Measurements from ENCODE around the gene RAB30.

The RAB30 gene, protein sequence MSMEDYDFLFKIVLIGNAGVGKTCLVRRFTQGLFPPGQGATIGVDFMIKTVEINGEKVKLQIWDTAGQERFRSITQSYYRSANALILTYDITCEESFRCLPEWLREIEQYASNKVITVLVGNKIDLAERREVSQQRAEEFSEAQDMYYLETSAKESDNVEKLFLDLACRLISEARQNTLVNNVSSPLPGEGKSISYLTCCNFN

DNA sequence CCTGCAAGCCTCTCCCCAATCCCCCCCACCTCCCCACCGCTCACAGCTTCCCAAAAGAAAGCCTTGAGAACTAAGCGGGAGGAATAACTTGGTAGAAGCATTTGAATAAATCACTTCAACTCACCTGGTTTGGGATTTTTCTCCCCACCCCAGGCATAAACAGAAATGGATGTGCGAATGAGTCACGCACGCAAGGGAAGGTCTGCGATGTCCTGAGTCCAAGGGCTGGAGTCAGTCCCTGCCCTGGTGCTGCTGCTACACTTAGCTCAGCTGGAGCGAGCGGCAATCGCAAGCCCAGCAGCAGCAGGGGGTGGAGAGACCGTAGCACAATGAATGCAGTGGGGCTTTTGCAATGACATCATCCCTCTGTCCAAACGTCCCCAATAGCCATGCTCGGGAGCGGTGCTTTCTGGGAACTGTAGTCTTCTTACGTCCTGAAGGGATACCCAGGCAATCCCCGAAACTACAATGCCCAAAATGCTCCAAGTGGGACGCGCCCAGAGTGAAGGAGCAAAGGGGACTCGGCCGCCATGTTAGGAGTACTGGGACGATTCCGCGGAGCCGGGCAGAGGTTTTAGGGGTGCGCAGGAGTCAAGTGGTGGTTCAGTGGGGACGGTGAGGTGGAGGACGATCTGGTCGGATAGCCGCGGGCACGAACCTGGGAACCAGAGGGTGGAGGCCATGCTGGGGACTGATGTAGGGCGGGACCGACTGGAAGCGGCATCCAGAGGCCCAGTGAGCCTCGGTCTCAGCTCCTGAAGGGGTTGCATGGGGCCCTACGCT, at the start of gene RAB30:
RAB30 (minus strand) TSS at position 331 of the 783 bp plus-strand sequence. CDS start 74,581 bp downstream, outside the sequence.
- DNase-seq, result peak; percentile 98 to 100

DNA sequence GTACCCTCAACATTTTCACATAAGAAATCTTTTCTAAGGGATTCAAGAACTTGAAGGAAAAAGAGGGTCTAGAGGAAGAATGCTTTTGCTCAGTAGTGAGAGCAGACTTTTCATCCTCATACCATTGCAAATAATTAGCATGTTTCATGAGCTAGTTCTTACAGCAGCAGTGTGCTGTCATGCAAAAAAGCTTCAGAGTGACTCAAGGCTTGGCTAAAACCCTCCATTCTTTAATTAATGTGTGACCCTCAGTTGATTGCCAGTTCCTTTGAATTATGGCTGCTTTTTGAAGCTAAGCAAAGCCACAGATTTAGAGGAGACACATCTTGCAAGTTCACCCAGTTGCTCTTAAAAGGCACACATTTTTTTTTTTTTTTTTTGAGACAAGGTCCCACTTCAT, 48.6 kb upstream of the RAB30 start:
- DNase-seq, result no peak

DNA sequence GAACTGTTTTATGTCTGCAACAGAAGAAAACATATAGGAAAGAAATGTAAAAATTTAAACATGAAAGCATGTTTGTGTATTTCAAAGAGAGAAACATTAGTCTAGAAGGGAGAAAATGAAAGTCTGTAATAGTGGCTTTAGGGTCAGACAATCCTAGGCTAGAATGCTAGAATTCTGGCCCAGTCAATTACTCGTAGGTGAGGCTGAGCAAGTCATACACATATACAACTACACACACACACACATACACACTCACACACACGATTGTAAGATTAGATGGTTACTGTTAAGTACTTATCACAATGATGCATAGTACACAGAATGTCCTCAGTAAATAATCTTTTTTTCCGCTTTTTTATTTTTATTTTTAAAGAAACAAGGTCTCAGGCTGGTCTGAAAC, 47.5 kb upstream of the RAB30 start:
- DNase-seq, result no peak

DNA sequence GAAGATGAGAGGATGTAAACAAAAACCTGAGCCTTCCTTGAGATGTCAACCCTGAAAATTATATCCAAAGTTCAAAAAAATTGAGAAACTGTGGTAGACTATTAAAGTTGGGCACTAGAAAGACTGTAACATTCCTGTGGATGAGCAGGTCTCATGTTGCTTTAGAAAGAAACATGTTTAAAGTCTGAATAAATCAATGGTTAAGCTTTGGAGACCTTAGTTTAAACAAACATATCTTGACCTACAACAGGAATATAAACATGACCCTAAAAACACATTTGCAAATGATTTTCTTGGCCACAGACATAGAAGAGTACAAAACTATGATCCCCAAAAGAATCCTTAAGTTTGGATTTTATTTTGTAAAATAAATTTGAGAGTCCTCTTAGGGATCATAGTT, 47.1 kb upstream of the RAB30 start:
- no peak for DNase-seq

DNA sequence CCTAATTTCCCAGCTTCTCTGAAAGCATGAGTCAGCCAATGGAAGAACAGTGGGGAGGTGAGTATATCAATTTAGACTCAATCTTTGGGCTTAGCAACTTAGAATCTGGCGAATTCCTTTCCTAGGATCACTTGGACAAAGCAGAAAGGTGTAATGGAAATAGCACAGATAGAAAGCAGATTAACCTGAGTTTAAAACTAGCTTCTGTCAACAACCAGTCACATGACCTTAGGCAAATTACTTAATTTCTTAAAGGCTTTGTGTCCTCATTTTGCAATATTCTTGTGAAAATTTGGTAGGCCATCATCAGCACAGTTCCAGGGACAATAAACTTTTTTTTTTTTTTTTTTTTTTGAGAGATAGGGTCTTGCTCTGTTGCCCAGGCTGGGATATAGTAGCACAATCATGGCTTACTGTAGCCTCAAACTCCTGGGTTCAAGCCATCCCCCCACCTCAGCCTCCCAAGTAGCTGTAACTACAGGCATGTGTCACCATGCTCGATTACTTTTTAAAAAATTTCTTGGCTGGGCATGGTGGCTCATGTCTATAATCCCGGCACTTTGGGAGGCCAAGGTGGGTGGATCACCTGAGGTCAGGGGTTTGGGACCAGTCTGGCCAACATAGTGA, 44.4 kb upstream of the RAB30 start:
- peak; percentile 31 to 39 for DNase-seq

DNA sequence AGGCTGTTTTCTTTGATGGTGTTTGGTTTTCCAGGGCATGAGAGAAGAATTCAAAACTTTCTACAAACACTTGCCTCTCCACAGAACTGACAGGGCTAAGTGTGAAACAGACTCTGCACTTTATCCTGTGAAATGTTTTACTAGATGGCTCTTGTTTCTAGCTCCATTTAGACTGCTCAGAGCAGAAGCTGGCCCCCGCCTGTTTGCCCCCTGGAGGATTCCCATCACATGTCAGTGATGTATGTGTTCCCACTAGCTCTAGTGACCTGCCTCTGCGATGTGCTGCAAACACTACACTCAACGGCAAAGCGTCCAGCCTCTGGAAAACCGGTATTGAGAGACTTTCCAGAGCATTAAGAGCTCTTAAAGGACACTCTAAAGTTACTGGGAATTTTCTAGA, 43.9 kb upstream of the RAB30 start:
- DNase-seq, result no peak

DNA sequence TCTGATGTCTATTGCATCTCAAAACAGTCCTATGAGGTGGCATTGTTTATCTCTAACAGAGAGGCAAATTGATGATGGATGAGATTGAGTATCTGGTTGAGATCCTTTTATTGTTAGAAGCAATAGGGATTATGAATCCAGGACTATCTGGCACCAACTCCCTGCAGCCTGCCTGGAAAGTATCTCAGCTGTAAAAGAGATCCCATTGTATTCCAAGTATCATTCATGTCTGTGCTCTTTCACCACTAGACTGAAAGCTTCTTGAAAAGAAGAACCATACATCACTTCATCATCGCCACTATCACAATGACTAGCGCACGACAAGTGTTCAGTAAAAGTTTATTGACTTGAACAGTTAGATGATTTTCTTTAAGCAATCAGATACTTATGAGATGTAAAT, 43.3 kb upstream of the RAB30 start:
- no peak for DNase-seq

DNA sequence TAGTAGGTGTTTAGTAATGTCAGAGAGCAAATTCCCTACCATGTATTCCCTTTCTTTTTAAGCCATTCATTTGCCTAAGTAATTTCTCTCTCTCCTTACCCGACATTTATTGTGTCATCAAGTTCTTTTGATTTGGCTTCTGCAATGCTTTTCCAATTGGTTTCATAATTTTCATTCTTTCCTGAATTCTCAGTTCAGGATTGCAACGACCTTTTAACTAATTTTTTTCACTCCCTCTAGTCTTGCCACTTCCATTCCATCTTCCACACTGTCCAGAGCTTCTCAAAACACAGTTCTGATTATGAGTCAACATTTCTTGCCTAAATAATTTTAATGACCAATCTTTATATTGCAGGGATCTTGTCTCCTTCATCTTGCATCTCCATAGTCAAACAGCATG, 41.2 kb upstream of the RAB30 start:
- no peak for DNase-seq

DNA sequence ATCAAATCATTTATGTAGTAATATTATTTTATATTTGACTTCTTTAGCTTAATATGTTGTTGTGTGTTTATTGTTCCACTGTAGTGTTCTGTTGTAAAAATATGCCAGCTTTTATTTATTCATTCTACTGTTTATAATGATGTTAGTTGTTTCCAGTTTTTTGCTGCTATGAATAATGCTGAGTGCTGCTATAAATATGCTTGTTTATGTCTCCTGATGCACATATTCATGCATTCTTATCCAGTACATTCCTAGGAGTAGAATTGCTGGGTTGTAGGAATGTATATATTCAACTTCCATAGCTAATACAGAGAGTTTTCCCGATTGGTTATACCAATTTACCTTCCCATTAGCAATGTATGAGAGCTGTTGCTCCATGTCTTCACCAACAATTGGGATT, 33.5 kb upstream of the RAB30 start:
- no peak for DNase-seq

DNA sequence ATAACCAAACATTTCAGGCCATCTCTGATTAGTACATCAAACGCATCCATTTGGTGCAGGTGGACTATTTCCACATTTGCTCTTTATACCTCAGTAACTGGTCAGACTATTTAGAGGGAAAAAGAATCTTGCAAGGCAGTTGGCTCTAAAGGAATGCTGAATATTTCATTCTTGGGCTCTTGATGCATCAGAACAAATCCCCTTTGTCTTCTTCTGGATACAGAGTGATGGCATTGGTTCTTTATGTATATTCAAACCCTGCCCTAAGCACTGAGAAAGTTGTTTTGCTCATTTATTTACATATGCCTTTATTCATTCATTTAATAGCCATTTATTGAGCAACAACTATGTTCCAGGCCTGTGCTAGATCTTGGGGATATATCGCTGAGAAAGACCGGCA, 31.1 kb upstream of the RAB30 start:
- no peak for DNase-seq

DNA sequence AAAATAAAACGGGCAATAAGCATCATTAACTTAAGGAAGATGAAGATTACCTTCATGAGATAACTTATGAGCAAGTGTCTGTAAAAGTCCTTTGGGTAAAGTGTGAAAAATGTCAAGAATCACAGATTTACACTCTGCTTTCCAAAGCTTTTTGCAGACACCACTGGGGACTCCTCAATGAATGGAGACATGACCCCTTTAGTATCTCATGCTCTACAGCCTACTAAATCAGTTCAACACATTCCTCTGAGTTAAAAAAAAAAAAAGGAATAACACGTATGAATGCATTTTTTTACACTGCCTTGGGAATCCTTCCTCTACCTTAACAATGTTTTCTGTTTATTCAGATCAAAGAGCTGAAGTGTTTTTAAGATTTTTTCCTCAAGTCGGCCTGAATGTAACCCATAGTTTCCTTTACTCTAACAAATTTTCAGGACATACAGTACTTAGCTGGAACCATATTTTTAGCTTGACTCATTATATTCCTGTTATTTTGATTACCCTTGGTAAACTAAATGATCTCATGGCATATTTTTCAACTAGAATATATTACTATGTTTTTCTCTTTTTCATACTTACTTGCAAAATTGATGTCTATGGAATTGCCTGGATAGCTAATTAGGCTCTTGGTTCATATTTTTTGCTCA, 25.9 kb upstream of the RAB30 start:
- no peak for DNase-seq

DNA sequence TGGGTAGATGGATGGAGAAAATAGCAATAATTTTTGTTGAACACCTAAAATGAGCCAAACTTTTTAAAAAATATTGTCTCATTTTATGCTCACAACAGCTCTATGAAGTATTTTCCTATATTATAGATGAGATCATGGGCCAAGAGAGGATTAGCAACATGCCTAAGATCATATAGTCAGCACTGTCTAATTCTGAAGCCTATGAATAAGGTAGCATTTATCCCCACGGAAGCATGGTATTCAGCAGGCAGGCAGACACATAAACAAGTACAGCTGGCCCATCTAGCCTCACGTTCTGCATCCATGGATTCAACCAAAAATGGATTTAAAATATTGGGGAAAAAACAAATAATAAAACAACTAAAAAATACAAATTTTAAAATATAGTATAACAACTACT, 21.9 kb upstream of the RAB30 start:
- no peak for DNase-seq

DNA sequence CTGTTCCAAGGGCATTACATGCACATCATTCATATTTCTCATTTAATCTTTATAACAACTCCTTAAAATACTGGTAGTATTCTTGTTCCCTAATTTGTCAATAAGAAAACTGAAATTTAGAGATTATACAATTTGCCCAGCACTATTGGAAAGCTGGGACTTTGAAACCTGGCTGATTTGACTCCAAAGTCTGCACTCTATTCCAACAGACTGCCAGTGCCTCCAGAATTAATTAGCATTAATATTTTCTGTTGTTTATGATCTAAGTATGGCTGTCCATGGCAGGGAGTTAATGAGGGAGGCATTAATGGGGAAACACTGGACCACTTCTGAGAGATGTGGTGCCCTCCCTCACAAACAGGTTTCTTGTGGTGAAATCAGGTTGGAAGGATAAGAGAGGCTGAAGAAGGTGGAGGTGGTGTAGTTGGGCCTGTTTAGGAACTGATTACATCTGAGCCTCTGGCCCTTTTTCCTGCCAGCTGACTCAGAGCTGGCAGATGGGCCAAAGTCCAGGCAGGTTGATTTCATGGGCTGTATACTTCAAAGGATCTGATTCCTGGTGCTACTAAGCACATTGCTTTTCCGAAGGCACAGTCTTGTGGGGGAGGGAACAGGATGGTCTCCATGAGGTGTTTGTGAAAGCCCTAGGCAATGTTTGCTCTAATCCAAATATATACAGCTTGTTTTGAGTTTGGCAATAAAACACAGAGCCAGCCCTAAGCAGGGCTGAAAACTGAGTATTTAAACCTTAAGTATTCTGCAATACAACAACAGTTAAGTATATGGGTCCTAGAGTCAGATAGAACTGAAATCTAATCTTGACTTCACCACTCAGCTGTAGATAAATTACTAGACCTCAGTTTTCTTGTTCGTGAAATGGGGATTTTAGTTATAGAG, 21.0 kb upstream of the RAB30 start:
- no peak for DNase-seq

DNA sequence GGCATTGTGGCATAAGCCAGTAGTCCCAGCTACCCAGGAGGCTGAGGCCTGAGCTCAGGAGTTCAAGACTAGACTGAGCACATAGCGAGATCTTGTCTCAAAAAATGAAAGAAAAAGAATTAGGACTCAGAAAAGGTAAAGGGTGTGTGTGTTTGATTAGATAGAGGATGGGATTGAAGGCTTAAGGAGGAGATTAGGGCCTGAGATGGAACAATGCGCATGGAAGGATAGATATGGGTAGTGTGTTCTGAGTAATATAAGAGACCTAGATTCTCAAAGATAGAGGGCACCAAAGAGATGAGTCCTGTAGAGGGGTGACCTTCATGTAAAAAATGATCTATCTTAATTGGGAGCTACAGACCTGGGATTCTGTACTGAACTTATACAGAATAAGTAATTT, 17.3 kb upstream of the RAB30 start:
- no peak for DNase-seq

DNA sequence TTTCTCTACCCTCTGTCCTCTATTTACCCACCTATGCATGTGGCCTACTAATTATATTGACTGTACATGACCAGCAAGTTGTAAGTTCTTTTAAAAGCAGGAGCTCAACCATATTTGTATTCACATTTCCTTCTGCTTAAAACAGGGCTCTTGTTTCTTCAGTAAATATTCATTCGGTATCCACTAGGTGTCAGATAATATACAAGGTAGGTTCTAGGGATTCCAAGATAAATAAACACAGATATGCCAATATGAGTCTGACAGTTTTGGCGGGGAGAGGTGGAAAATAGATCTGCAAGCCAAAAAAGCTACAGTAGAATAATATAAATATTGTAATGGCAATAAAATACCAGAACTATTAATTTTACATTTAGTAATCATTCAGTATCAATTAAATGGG, 15.3 kb upstream of the RAB30 start:
- DNase-seq, result no peak

DNA sequence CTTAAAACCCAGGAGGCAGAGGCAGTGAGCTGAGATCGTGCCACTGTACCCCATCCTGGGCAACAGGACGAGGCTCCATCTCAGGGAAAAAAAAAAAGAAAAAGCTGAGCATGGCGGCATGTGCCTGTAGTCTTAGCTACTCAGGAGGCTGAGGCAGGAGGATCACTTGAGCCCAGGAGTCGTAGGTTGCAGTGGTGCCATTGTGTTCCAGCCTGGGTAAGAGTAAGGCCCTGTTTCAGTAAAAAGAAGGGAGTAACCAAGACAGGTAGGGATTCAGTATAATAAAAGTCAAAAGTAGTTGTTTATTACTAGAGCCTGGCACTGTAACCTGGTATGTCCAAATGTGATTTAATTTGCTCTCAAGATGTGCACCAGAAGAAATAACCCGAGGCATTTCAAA, 8.1 kb upstream of the RAB30 start:
- no peak for DNase-seq

DNA sequence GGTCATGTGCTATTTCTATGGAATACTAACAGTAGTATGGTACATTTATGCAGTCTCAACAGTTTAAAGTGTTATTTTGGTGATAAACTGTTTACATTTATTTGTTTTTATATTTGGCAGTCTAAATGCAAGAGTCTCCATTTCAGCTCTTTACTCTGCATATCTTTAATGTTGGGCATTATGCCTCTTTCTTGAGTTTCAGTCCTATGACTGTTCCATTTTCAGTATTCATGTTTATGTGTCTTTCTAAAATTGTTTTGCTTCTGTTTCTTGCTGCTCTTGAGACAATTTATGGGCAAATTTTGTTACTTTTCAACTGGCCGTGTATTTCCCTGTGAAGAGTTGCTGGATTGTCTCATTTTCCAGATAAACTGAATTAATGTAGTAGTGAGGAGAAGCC, 6.6 kb upstream of the RAB30 start:
- no peak for DNase-seq

DNA sequence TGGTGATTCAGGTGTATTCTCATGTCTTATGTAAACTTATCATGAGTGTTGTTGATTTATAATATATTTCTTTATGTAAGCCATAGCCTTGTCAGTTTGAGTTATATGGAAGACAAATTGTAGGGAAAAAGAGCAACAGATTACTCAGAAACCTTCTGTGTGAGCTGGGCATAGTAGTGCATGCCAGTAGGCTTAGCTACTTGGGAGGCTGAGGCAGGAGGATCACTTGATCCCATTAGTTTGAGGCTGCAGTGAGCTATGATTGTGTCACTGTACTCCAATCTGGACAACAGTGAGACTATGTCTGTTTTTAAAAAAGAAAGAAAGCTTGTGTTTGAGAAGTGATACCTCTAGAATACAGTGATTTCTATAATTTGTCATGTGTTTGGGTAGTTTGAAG, 2.2 kb upstream of the RAB30 start:
- DNase-seq, result no peak

DNA sequence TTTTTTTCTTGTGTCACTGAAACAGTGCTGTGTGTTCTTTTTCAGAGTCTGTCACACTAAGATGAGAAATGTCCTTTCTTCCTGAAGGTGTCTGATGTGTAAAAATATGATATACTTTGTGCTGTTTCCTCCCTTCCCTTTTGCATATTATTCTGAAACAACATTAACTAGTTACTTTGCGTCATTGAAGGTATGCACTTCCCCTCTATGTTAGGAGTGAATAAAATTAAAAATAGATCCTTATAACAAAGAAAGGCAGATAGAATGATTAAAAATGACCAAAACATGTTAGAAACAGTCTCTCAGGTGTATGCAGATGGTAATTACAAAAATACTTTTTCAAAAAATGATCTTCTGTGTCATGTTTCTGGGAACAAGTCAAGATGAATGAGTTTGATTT, 1.6 kb upstream of the RAB30 start:
- DNase-seq, result no peak

DNA sequence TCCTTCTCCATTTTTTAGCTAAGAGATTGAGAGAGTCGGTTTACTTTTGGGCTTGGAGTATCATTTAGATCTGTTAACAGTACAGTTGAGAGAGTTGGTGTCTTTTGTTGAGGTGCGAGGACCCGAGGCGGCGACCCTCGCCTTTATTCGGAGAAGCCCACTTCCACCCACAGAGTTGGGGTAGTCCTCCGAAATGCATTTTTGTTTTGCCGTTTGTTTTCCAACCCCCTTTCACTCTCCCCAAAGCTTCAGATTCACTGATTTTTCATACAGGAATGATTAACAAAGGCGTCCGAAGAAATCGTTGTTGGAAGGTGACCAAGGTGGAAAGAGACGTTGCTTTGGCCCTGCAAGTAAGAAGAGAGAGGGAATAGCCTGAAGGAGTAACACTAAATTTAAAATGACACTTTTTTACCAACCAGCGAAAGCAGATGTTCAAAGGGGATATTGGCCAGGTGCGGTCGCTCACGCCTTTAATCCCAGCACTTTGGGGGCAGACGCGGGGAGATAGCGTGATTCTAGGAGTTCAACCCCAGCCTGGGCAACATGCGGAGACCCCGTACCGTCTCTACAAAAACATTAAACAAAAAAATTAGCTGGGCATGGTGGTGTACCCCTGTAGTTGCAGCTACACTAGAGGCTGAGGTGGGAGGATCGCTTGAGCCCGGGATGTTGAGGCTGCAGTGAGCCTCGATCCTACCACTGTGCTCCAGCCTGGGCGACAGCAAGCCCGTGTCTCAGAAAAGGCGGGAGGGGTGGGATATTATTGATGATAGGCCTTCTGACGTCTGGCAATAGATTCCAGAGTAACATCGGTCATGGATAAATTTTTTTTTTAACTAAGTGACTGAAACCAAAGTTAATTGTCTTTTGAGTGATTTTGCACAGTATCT, 899 bp upstream of the RAB30 start:
- no peak for DNase-seq

DNA sequence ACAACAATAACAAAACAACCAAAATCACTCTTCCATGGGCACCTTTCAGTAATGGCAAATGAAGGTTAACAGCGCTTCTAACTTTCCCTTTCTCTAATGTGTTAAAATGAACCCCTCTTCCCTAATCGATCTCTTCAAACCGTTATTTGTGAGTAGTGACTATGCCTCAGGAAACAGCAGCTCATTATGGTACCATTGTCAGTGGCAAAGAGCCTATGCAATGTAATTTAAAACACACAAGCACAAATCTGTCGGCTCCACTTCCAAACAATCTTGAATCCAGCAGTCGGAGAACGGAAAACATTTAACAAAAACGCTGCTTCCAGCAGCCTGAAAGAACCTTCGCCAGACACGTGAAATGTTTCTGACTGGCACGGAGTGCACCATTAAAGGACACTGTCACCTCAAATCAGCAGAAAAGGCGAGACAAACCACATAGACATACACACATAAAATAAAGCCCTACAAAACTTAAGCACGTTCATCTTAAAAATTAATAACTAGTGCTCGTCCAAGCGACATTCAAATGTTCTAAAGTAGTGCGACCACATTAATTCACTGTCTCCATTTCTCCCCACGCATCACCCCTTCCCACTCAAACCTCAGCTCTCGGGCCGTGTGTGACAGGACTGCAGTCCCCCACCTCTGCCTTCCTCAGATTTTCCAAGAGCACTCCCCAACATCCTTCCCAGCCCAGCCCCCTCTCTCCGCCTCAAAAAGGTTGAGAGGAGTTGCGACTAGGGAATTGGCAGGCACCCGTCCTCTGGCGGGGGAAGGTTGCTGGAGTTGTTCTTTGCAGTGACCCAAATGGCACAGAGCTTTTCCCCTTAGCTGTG, 748 bp downstream of the RAB30 start:
- DNase-seq, result no peak
